AG04450 (cell line): ENCODE results near the gene SLC22A16. TPM values are rescaled to one million over a fixed set of nuclear protein-coding genes. Genes with fewer than 3 reads are reported as not detected.

Experiments used
- CTCF ChIA-PET: fragments of 300-600, 350-600 bp; formaldehyde crosslinking; extraction: SDS; loops from one replicate; lab custom pipeline; 2022; ENCODE audit warnings: antibody characterized with exemption, inconsistent platforms; lab: Charles Lee
- POLR2A ChIA-PET: fragments of 350-600 bp; formaldehyde crosslinking; extraction: SDS; loops from one replicate; lab custom pipeline; 2021; ENCODE audit warnings: antibody characterized with exemption, inconsistent platforms; lab: Yijun Ruan, JAX
- DNase-seq: peaks from one replicate; pipeline ENCODE4 v3.0.0-alpha.2; 2011; ENCODE audit warnings: low read depth, low spot score
- H3K27ac ChIP-seq: one replicate; pipeline ENCODE4 v1.5.1; 2012; ENCODE audit warnings: low read depth, low read length, control low read depth
- H3K27me3 ChIP-seq: one replicate; pipeline ENCODE4 v1.6.0; 2012; ENCODE audit warnings: low read length; ENCODE audit not compliant: control insufficient read depth, insufficient read depth
- H3K4me3 ChIP-seq: 2 replicates; pipeline ENCODE4 v1.5.1; 2011; ENCODE audit warnings: mild to moderate bottlenecking, low read depth, low read length, control low read depth
- H3K9me3 ChIP-seq: 2 replicates; pipeline ENCODE4 v1.5.1; 2012; ENCODE audit warnings: low read length; ENCODE audit not compliant: control insufficient read depth, insufficient read depth
- CTCF ChIP-seq: IDR thresholded peaks from 2 replicates; pipeline ENCODE4 v1.5.1; 2011; ENCODE audit warnings: low read depth, low read length, control low read depth, inconsistent platforms
- polyA plus RNA-seq: library from polyadenylated mRNA; depleted of rRNA; stranded (reverse); fragments of >200 nt; gene quantifications from 2 replicates; pipeline ENCODE4 v1.2.3, GENCODE V29; 2011

SLC22A16 gene
- polyA plus RNA-seq, 1 experiment = 0.12 TPM

- Histone ChIP-seq H3K4me3 (no peak overlapping the region), H3K9me3 (peaks cover 2% of the 10 kb centered on the region; the same call in 1 of the 2 replicates), H3K27me3 (no peaks in the 10 kb centered on the region), H3K27ac (no peak overlapping the region)
- no peak for TF ChIP-seq CTCF
- ChIA-PET CTCF (no interaction called here), POLR2A (no interaction called here)
- DNase-seq = no peak
Measured at GRCh38 chr6:110485491-110485890, 9.1 kb upstream of the SLC22A16 start.

- Histone ChIP-seq H3K9me3 (peaks cover 2% of the 10 kb centered on the region; the same call in 1 of the 2 replicates), H3K27ac (no peak overlapping the region), H3K27me3 (no peaks in the 10 kb centered on the region), H3K4me3 (no peak overlapping the region)
- CTCF ChIA-PET = interaction anchor here (1.0 to 1.5 kb wide), 2 partner anchors 34 to 527 kb away, joined by 3 to 6 read pairs; no protein-coding TSS in a partner anchor
- POLR2A ChIA-PET = no interaction called here
- no peak for TF ChIP-seq CTCF
- no peak for DNase-seq
Measured at GRCh38 chr6:110484321-110484720, 7.9 kb upstream of the SLC22A16 start.

- POLR2A ChIA-PET = no interaction called here
- Histone ChIP-seq H3K4me3 (no peak overlapping the region), H3K9me3 (peaks cover 2% of the 10 kb centered on the region; the same call in 1 of the 2 replicates), H3K27ac (no peak overlapping the region), H3K27me3 (peaks cover under 1% of the 10 kb centered on the region)
- no peak for DNase-seq
- no peak for TF ChIP-seq CTCF
- CTCF ChIA-PET = no interaction called here
Measured at GRCh38 chr6:110482774-110483400, 6.5 kb upstream of the SLC22A16 start.

- H3K27ac ChIP-seq = no peak overlapping the region
- ChIA-PET CTCF (no interaction called here), POLR2A (no interaction called here)
- no peak for DNase-seq
- TF ChIP-seq CTCF = no peak
- no peak overlapping the region for H3K4me3 ChIP-seq
- H3K9me3 ChIP-seq = peaks cover 2% of the 10 kb centered on the region
- peaks cover 8% of the 10 kb centered on the region for H3K27me3 ChIP-seq
Measured at GRCh38 chr6:110481081-110481480, 4.7 kb upstream of the SLC22A16 start.

- DNase-seq = no peak
- ChIA-PET POLR2A (no interaction called here), CTCF (interaction anchor here (2.5 kb wide), 1 partner anchor 18 kb away, joined by 6 read pairs; no protein-coding TSS in a partner anchor)
- Histone ChIP-seq H3K27ac (no peak overlapping the region), H3K9me3 (no peaks in the 10 kb centered on the region; the same call in 1 of the 2 replicates), H3K27me3 (peaks cover 37% of the 10 kb centered on the region), H3K4me3 (no peak overlapping the region)
- TF ChIP-seq CTCF = no peak
Measured at GRCh38 chr6:110475066-110475653, 1.3 kb downstream of the SLC22A16 start.
